H9 (cell line): ENCODE measurements around the gene WFDC1. TPM values are rescaled to one million over a fixed set of nuclear protein-coding genes. Genes with fewer than 3 reads are reported as not detected.

Experiments used
- DNase-seq: peaks from one replicate; pipeline ENCODE4 v3.0.0-alpha.2; 2017
- H2AFZ ChIP-seq: one replicate; pipeline ENCODE4 v1.6.1; 2013; ENCODE audit warnings: mild to moderate bottlenecking, low read length, control low read depth, moderate library complexity
- H2AK5ac ChIP-seq: 2 replicates; pipeline ENCODE4 v1.6.1; 2013; ENCODE audit warnings: low read length, control low read depth, mixed read lengths; ENCODE audit not compliant: insufficient read length
- H2BK120ac ChIP-seq: one replicate; pipeline ENCODE4 v1.6.1; 2013; ENCODE audit warnings: low read depth, mild to moderate bottlenecking, low read length, control low read depth, inconsistent platforms; ENCODE audit not compliant: poor library complexity, severe bottlenecking
- H2BK12ac ChIP-seq: 2 replicates; pipeline ENCODE4 v1.6.1; 2013; ENCODE audit warnings: low read length, control low read depth, mixed read lengths, low read depth; ENCODE audit not compliant: insufficient read length
- H2BK15ac ChIP-seq: 2 replicates; pipeline ENCODE4 v1.6.1; 2013; ENCODE audit warnings: low read depth, low read length, control low read depth
- H2BK20ac ChIP-seq: one replicate; pipeline ENCODE4 v1.6.1; 2013; ENCODE audit warnings: low read depth, mild to moderate bottlenecking, low read length, control low read depth, inconsistent platforms; ENCODE audit not compliant: poor library complexity, severe bottlenecking
- H2BK5ac ChIP-seq: 2 replicates; pipeline ENCODE4 v1.6.1; 2013; ENCODE audit warnings: low read length, control low read depth, mixed read lengths; ENCODE audit not compliant: insufficient read length
- H3K14ac ChIP-seq: 2 replicates; pipeline ENCODE4 v1.6.1; 2013; ENCODE audit warnings: low read length, control low read depth; ENCODE audit not compliant: insufficient read depth
- H3K18ac ChIP-seq: 2 replicates; pipeline ENCODE4 v1.6.1; 2013; ENCODE audit warnings: low read depth, mild to moderate bottlenecking, mixed read lengths, low read length, control low read depth; ENCODE audit not compliant: insufficient read length
- H3K23ac ChIP-seq: 2 replicates; pipeline ENCODE4 v1.6.1; 2013; ENCODE audit warnings: low read length, control low read depth, mixed read lengths, low read depth; ENCODE audit not compliant: insufficient read length
- H3K23me2 ChIP-seq: 2 replicates; pipeline ENCODE4 v1.6.1; 2013; ENCODE audit warnings: low read depth, mild to moderate bottlenecking, mixed read lengths, low read length, control low read depth; ENCODE audit not compliant: insufficient read length, poor library complexity, severe bottlenecking
- H3K27ac ChIP-seq: 2 replicates; pipeline ENCODE4 v1.5.1; 2013; ENCODE audit warnings: low read length, control low read depth, mixed read lengths, low read depth; ENCODE audit not compliant: insufficient read length
- H3K27me3 ChIP-seq: 2 replicates; pipeline ENCODE4 v1.6.1; 2013; ENCODE audit warnings: low read length, control low read depth, inconsistent platforms; ENCODE audit not compliant: insufficient read depth
- H3K4ac ChIP-seq: 2 replicates; pipeline ENCODE4 v1.6.1; 2013; ENCODE audit warnings: low read depth, mild to moderate bottlenecking, control low read depth, inconsistent platforms, low read length, moderate library complexity
- H3K4me1 ChIP-seq: 2 replicates; pipeline ENCODE4 v1.6.1; 2013; ENCODE audit warnings: low read length, control low read depth, inconsistent platforms; ENCODE audit not compliant: insufficient read depth
- H3K4me2 ChIP-seq: 2 replicates; pipeline ENCODE4 v1.6.1; 2013; ENCODE audit warnings: low read length, control low read depth, mixed read lengths; ENCODE audit not compliant: insufficient read length, insufficient read depth
- H3K56ac ChIP-seq: 2 replicates; pipeline ENCODE4 v1.6.1; 2013; ENCODE audit warnings: low read depth, mild to moderate bottlenecking, mixed read lengths, low read length, control low read depth; ENCODE audit not compliant: insufficient read length
- H3K79me1 ChIP-seq: 2 replicates; pipeline ENCODE4 v1.6.1; 2013; ENCODE audit warnings: low read depth, mild to moderate bottlenecking, moderate library complexity, low read length, control low read depth, inconsistent platforms; ENCODE audit not compliant: insufficient read depth, poor library complexity, severe bottlenecking
- H3K79me2 ChIP-seq: 2 replicates; pipeline ENCODE4 v1.6.1; 2013; ENCODE audit warnings: low read length, control low read depth, inconsistent platforms; ENCODE audit not compliant: insufficient read depth
- H3K9ac ChIP-seq: 2 replicates; pipeline ENCODE4 v1.6.1; 2013; ENCODE audit warnings: low read length, control low read depth, mixed read lengths; ENCODE audit not compliant: insufficient read length; ENCODE audit errors: extremely low read depth
- H3K9me3 ChIP-seq: one replicate; pipeline ENCODE4 v1.6.1; 2013; ENCODE audit warnings: low read depth, low read length, inconsistent platforms; ENCODE audit not compliant: control insufficient read depth
- H3T11ph ChIP-seq: one replicate; pipeline ENCODE4 v1.6.1; 2013; ENCODE audit warnings: mild to moderate bottlenecking, low read length, control low read depth, inconsistent platforms
- H4K20me1 ChIP-seq: one replicate; pipeline ENCODE4 v1.6.1; 2013; ENCODE audit not compliant: control insufficient read depth, insufficient read length, insufficient read depth
- H4K5ac ChIP-seq: 2 replicates; pipeline ENCODE4 v1.6.1; 2013; ENCODE audit warnings: low read depth, mild to moderate bottlenecking, mixed read lengths, low read length, control low read depth; ENCODE audit not compliant: insufficient read length
- H4K8ac ChIP-seq: replicated peaks from 2 replicates; pipeline ENCODE4 v1.6.1; 2013; ENCODE audit warnings: low read length, control low read depth, mixed read lengths, low read depth; ENCODE audit not compliant: insufficient read length
- H4K91ac ChIP-seq: 2 replicates; pipeline ENCODE4 v1.6.1; 2013; ENCODE audit warnings: low read depth, mild to moderate bottlenecking, moderate library complexity, mixed read lengths, low read length, control low read depth; ENCODE audit not compliant: insufficient read length
- H3K27ac Mint-ChIP-seq, 3 experiments: 2 replicates in 2 of 3; 3 replicates in 1 of 3; pipeline ENCODE4 v1.8.0; 2020 to 2021; ENCODE audit warnings: mixed read lengths in 3 of 3, mild to moderate bottlenecking in 1 of 3, moderate library complexity in 1 of 3
- H3K27me3 Mint-ChIP-seq: 2 replicates; pipeline ENCODE4 v1.8.0; 2021; ENCODE audit warnings: low read depth, mild to moderate bottlenecking, moderate library complexity, mixed read lengths
- H3K36me3 Mint-ChIP-seq, 3 experiments: 2 replicates in 2 of 3; 3 replicates in 1 of 3; pipeline ENCODE4 v1.8.0; 2020 to 2021; ENCODE audit warnings: low read depth in 3 of 3, mixed read lengths in 3 of 3; ENCODE audit not compliant: insufficient read depth in 1 of 3
- H3K4me1 Mint-ChIP-seq, 2 experiments: 2 replicates each; pipeline ENCODE4 v1.8.0; 2020; ENCODE audit warnings: mixed read lengths in 2 of 2
- H3K4me3 Mint-ChIP-seq, 2 experiments: 2 replicates in 1 of 2; 3 replicates in 1 of 2; pipeline ENCODE4 v1.8.0; 2020 to 2021; ENCODE audit warnings: mild to moderate bottlenecking in 2 of 2, mixed read lengths in 2 of 2, moderate library complexity in 1 of 2
- H3K9me3 Mint-ChIP-seq, 2 experiments: 2 replicates in 1 of 2; 3 replicates in 1 of 2; pipeline ENCODE4 v1.8.0; 2020; ENCODE audit warnings: mild to moderate bottlenecking in 2 of 2, mixed read lengths in 2 of 2, moderate library complexity in 1 of 2
- WGBS: extraction: QIAGEN DNeasy Blood & Tissue Kit; methylation state at CpG from one replicate; pipeline ENCODE4 v1.1.7; 2013; ENCODE audit warnings: missing lambda C conversion rate, low lambda C conversion rate, mixed read lengths; ENCODE audit not compliant: insufficient read length; ENCODE audit errors: extremely low coverage; 5-methylcytosine and 5-hydroxymethylcytosine counted together
- total RNA-seq: library from RNA; stranded (reverse); gene quantifications from 2 replicates; pipeline ENCODE4 v1.2.1, GENCODE V29; 2021
- TF ChIP-seq, protein P1 (sequence below): fragments of 200-600 bp; sonication (generic); conservative IDR thresholded peaks from 3 replicates; pipeline ENCODE4 v1.8.0; 2021; ENCODE audit warnings: antibody characterized with exemption, mild to moderate bottlenecking

Gene WFDC1
- total RNA-seq, 1 experiment from 2014 or later = 0.24 TPM

DNA sequence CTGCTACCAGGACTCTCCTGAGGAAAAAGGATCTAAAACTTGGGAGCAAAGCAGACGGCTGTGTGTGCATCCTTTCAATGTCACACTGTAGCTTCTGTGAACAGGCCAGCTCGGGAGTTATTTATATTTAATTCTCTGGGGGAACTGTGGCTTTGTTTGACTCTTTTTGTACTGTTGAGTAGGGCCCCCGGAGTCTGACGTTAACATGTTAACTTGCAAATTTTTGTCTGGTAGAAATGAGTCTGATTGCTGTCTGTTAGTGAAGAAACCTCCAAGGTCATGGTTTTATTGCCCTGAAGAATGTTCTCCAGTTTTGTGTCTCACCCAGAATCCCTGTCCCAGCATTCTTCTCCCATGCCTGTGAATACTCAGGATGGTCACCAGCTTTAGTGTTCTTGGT lies 40.6 kb upstream of the WFDC1 start:
- Histone ChIP-seq H3T11ph (no peak overlapping the region), H3K27ac (no peak overlapping the region), H3K9me3 (no peaks in the 10 kb centered on the region), H3K4me2 (no peak overlapping the region), H4K20me1 (no peaks in the 10 kb centered on the region), H3K79me1 (no peaks in the 10 kb centered on the region), H3K23ac (no peak overlapping the region), H2BK20ac (no peak overlapping the region), H2BK120ac (no peak overlapping the region), H3K23me2 (no peaks in the 10 kb centered on the region), H3K4me1 (no peaks in the 10 kb centered on the region), H3K56ac (no peak overlapping the region), H3K27me3 (no peaks in the 10 kb centered on the region), H2BK15ac (no peak overlapping the region), H2AFZ (no peak overlapping the region), H4K8ac (no peak overlapping the region), H2BK12ac (no peak overlapping the region), H3K9ac (no peak overlapping the region), H2BK5ac (no peak overlapping the region), H4K91ac (no peak overlapping the region), H3K79me2 (no peaks in the 10 kb centered on the region), H4K5ac (no peak overlapping the region), H3K14ac (no peak overlapping the region; the same call in 1 of the 2 replicates), H2AK5ac (no peak overlapping the region), H3K18ac (no peak overlapping the region), H3K4ac (no peak overlapping the region)
- Mint-ChIP-seq H3K4me1 (peaks cover 0 to 4% of the 10 kb centered on the region in 2 experiments; a peak in 2 of 4 replicates), H3K9me3 (peaks cover 0 to 8% of the 10 kb centered on the region in 2 experiments; a peak in 2 of 5 replicates), H3K4me3 (no peak overlapping the region), H3K27ac (no peak overlapping the region), H3K36me3 (peaks cover 0 to 4% (median 0%) of the 10 kb centered on the region in 3 experiments; a peak in 1 of 7 replicates), H3K27me3 (peaks cover 41% of the 10 kb centered on the region)
- TF ChIP-seq, protein P1, sequence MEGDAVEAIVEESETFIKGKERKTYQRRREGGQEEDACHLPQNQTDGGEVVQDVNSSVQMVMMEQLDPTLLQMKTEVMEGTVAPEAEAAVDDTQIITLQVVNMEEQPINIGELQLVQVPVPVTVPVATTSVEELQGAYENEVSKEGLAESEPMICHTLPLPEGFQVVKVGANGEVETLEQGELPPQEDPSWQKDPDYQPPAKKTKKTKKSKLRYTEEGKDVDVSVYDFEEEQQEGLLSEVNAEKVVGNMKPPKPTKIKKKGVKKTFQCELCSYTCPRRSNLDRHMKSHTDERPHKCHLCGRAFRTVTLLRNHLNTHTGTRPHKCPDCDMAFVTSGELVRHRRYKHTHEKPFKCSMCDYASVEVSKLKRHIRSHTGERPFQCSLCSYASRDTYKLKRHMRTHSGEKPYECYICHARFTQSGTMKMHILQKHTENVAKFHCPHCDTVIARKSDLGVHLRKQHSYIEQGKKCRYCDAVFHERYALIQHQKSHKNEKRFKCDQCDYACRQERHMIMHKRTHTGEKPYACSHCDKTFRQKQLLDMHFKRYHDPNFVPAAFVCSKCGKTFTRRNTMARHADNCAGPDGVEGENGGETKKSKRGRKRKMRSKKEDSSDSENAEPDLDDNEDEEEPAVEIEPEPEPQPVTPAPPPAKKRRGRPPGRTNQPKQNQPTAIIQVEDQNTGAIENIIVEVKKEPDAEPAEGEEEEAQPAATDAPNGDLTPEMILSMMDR = no peak
- no peak for DNase-seq
- WGBS = no CpG with 5 or more reads among the region's 4 CpGs
